IPS-NIHi11 (cell line): ENCODE data around the gene PGLYRP3.

Experiments
- DNase-seq: peaks from one replicate; pipeline ENCODE4 v3.0.0; 2012; ENCODE audit warnings: mixed read lengths, low spot score

The PGLYRP3 gene, protein sequence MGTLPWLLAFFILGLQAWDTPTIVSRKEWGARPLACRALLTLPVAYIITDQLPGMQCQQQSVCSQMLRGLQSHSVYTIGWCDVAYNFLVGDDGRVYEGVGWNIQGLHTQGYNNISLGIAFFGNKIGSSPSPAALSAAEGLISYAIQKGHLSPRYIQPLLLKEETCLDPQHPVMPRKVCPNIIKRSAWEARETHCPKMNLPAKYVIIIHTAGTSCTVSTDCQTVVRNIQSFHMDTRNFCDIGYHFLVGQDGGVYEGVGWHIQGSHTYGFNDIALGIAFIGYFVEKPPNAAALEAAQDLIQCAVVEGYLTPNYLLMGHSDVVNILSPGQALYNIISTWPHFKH

DNA sequence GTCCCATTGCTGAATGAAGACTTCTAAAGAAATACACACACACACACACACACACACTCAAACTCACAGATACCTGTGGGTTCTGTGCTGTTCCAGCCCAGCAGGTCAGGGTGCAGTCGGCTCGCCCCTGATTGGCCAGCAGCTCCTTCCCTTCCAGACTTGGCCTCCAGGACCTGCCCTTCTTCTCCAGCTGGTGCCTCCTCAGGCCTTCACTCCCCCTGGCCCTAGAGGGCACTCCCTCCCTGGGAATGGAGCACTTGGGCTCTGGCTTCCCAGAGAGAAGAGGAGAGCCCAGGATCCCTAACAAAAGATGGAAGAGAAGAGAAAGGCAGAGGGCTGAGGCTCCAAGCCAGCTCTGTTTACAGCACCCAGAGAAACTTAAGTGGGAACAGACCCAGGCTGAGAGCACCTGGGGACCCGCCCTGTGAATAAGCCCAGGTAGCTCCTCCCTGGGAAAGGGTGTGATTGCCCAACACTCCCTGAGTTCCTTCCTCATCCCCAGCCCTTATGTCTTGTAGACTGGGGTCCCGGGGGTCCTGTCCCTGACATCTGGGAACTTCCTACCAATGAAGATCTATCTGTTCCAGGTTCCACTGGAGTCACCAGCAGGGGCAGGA, at the start of gene PGLYRP3:
TSS of gene PGLYRP3 (minus strand) at position 383 of the 617 bp plus-strand sequence. CDS start 2,287 bp downstream, outside the sequence.
- DNase-seq = no peak

DNA sequence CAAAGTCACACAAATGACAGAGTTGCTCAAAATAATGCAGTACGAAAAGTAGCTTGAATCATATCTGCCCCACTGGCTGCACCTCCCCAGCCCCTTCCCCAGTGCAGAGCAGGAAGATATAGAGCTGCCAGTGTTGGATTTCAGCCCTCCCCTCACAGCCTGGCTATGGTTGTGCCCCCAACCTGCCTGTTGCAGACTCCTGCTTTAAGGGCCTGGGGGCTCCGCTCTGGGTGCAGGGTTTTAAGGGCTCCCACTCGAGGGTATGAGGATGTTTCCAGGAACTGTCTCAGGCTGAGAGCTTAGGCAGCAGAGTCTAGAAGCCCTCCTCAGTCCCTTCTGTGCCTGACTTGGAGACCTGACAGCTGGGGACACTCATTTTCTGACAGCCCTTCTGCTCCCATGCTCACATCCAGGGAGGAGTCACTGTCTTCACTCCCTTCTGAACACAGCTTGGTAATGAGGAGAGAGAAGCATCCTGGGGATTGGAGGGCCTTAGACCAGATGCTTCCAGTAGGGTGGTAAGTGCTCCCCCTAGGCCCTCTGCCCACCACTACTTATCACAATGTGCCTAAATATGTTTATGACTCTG, 49.5 kb upstream of the PGLYRP3 start:
- DNase-seq = no peak

DNA sequence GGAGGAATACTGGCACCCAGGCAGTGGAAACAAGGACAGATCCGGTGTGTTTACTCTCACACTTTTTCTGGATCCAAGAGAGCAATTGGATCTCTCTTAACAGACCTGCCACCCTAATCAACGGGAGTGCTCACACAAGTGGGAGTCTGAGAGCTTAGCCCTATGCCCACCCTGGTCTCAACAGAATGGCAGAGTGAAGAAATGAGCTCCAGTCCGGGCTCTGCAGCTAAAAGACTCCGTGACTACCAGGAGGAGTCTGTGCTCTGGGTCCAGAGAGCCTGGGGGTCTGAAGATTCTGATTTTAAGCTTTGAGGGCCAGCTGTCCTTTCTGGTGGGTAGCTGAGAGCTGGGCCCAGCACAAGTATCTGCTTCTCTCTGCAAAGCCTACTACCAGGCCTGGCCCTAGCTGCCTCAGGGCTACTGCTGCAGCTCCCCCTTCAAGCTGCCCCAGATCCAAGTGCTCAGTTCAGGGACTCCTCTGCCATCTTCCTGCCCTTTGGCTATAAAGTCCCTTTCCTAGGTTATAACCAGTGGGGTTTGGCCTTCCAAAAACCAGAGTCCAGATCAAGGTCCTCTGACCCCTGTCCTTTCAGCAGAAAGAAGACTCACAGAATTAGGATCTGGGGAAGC, 48.8 kb upstream of the PGLYRP3 start:
- no peak for DNase-seq

DNA sequence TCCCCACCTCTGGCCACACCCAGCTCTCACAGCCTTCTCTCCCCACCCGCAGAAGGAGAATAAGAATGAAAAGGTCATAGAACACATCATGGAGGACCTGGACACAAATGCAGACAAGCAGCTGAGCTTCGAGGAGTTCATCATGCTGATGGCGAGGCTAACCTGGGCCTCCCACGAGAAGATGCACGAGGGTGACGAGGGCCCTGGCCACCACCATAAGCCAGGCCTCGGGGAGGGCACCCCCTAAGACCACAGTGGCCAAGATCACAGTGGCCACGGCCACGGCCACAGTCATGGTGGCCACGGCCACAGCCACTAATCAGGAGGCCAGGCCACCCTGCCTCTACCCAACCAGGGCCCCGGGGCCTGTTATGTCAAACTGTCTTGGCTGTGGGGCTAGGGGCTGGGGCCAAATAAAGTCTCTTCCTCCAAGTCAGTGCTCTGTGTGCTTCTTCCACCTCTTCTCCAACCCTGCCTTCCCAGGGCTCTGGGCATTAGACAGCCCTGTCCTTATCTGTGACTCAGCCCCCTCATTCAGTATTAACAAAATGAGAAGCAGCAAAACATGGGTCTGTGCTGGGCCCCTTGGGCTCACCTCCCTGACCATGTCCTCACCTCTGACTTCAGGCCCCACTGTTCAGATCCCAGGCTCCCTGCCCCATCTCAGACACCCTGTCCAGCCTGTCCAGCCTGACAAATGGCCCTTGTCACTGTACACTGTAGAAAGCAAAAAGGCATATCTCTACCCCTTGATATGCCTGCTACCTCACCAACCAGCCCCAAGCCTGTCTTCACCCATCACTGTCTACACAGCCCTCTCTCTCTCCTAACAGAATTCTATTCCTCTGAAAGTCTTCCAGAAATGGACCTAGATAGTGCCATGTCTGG, 48.1 kb upstream of the PGLYRP3 start:
- no peak for DNase-seq

DNA sequence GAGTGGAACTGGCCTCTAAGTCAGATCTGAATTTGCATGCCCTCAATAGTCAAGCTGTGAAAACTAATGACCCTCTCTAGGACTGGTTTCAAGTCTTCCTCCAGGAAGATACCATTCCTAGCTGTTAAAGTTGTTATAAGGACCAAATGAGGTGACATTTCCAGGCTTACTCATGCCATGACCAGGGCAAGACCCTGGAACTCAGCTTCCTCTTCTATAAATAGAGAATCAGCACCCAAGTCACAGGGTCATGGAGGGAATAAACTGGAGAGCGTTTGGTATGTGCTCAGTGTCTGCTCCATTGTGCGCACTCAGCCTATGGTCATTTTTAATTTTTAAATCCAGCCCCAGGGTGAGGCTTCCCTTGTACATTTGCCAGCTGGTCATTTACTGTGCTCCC, 47.4 kb upstream of the PGLYRP3 start:
- DNase-seq = no peak

DNA sequence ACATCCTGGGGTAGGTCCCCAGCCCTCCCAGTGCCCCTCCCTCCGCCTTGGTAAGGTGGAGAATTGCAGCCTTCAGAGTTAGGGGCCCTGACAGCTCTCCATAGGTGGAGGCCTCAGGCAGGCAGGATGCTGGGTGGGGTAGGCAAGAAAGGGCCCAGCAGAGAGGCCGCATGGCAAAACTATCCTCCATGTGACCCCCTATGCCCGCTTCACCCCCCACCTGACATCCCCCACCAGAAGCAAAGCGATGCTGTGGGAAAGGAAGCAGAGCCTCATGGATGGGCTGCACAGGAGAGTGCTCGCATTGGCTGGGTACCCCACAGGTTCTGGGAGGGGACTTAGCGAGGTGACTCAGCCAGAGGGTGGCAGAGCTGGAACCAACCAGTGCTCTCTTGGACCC, 46.5 kb upstream of the PGLYRP3 start:
- no peak for DNase-seq

DNA sequence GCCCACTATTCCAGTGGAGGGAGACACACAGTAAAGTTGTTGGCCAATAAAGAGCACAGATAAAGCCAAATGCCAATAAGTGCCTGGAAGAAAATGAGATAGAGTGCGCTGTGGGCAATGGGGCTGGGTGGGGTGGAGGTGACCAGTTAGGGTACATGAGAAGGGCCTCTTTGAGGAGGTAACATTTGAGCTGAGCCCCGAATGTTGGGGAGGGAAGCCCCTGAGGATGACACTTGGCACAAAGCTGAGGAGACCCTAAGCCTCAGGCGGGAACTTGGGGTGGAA, 45.9 kb upstream of the PGLYRP3 start:
- DNase-seq = no peak

DNA sequence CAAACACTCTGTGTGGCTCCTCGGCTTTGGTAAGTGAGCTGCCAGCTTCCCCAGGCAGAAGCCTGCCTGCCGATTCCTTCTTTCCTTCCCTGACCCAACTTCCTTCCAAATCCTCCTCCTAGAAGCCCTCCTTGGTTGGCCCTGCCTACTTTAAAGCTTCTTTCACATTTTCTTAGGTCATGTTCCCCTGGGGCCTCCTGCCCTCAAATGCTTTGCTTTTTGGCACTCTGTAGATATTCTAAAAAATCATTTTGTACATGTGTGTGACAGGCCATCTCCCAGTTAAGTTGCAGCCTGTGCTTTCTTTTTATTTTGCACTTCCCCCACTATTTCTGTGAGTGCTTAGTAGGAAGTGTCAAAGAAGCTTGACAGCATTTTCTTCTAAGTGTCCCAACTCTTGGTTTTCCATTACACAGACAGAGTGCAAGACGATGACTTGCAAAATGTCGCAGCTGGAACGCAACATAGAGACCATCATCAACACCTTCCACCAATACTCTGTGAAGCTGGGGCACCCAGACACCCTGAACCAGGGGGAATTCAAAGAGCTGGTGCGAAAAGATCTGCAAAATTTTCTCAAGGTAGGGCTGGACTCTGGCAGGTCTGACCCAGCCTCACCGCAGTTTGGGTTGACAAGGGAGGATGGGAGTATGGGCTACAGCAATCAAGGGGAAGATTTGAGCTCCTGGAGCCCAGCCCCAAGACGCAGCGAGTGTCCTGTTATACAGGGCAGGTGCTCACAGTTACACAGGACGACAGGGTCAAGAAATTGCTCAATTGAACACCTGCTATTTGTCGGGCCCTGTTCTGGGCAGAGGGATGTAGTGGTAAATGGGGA, 45.3 kb upstream of the PGLYRP3 start, which contains the start of gene S100A9:
TSS of gene S100A9 (plus strand) at position 2 of the 838 bp plus-strand sequence. CDS start at position 432, 430 bp downstream.
- no peak for DNase-seq

DNA sequence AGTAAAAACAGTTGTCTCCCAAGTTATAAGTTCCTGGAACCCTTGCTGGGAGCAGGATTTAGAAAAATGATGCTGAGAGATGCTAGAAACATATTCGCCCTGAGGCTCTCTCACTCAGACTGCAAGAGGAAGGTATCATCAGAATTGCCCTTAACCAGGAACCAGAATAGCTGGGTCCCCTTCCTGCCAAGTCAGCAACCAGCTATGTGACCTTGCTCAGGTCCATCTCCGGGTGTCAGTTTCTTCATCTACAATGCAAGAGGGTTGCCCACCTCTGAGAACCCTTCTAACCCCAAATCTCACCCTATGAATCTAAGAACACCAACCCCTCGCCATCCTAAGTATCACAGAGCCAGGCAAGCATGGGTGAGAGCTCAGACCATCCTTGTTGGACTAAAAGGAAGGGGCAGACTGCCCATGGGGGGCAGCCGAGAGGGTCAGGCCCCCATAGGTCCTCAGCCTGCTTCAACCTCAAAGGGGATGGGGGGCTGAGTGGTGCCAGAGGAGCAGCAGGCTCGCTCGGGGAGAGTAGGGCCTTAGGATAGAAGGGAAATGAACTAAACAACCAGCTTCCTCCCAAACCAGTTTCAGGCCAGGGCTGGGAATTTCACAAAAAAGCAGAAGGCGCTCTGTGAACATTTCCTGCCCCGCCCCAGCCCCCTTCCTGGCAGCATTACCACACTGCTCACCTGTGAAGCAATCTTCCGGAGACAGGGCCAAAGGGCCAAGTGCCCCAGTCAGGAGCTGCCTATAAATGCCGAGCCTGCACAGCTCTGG, 44.5 kb upstream of the PGLYRP3 start:
- DNase-seq = no peak

DNA sequence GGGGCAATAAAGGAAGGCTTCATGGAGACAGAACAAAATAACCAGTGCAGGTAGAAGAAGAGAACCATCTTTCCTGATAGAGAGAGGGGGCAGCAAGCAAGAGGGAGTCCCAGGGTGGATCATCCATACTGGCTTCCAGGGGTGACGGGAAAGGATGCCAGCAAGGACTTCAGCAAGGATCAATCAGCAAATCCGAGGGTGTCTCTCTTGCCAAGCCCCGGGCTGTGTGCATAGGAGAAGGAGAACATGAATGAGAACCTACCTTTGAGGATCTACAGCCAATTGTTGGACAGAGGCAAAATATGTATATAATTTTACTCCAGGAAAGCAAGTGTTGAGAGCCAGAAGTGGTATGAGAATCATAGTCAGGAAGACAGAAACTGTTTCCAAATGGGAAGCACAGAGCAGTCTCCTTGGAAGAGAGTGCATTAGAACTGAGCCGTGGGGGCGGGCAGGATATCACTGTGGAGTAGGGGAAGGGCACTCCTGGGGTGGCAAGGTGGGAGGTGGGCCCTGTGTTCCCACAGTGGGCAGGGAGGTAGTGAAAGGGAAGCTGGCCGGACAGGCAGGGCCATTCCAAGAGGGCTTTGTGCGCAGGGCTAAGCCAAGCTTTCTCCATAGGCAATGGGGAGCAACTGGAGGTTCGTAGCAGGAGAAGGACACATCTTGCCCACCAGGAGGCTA, 43.8 kb upstream of the PGLYRP3 start:
- no peak for DNase-seq

DNA sequence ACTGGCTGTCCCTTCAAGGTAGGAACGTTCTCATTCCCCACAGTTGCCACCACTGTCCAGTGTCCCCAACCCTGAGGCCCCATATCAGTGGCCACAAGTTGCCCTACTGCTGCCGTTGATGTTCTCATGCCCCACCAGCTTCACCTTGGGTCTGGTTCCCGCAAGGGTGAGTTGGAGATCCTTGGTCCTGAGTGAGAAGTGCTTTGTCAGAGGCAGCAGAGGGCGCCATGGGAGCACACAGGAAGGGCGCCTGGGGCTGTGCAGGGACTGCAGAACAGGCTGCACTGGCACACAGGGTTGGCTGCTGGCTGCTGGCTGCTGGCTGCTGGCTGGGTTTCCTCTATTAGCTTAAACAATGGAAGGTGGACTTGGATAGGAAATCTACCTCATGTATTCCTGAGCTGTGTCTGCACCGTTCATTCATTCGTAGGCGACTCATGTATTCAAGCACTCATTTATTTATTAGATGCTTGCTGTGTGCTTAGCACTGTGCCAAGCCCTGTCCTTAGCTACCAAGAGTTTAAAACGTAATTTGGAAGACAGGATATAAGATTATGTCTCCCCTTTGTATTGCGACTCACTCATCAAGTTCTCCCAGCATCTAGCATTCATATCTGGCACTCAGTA, 42.8 kb upstream of the PGLYRP3 start:
- peak; percentile 81 for DNase-seq

DNA sequence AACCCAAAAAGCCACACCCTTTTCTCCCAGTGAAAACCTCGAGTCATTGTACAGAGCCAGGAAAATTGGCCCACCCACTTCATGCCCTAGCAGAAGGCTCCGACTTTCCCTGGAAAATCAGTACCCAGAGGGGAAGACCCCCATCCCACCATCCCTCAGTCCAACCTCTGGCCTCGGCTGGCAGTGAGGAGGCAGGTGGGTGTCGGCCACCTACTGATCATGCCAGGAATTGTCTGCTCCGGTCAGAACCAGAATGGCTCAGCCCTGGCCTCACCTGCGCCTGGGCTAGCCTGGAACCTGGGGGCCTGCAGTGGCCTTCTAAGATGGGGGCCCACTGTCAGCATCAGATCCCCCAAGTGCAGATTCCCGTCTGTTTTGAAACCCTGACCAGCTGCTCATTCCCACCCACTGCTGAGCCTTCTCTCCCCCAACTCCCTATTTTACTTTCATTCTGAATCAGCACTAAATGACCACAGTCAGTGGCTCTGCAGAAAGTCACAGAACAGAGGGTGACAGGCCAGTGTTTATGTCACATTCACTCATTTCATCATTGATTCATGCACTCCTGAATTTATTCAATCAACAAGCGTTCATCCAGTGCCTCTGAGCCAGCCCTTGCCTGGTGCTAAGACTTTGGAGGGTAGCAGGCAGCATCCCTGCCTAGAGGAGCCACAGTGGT, 41.9 kb upstream of the PGLYRP3 start:
- DNase-seq = no peak

DNA sequence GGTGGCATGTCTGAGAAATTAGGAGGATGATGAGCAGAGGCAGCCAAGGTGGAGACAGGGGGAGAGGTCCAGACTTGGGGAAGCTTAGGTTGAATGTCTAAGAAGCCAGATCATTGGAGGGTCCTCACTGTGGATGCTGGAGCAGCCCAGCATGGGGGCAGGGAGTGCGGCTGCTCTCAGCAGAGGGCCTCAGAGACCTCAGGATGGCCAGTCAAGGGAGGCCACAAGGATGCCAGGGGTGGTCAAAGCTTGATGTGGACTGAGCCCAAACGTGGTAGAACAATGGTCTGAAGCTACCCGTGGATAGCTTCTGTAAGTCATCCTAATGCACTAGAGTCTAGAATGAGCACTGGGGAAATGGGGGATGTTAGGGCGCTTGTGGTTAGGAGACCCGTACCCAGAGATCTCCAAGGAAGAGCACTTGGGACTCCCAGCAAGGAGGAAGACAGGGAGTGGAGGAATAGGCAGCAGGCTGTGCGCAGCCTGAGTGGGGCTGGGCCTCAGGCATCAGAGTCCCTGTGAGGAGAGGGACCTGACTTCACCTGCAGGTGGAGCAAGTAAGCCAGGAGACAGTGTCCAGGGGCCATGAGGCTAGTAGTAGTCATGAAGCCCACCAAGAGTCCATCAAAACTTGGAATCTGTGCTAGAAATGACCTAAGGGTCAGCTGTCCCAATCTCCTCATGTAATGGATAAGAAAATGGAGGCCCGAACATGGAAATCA, 40.6 kb upstream of the PGLYRP3 start:
- DNase-seq = peak; percentile 78

DNA sequence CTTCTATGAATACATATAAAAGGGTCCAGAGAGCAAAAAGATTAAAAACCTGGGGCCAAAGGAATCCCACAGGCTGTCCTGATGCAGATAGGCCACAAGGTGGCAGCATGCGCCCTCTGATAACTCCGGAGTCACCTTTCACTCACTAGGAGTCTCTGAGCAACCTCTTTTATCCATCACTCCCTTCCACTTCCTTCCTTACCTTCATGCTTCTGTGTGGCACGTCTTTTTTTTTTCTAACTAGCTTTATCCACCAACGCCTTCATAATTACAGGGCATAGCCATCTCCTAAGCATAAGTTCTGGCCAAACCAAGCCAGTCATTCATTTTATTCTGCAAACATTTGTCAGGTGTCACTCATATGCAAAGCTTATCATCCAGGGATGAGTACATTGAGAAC, 39.8 kb upstream of the PGLYRP3 start:
- DNase-seq = peak; percentile 85

DNA sequence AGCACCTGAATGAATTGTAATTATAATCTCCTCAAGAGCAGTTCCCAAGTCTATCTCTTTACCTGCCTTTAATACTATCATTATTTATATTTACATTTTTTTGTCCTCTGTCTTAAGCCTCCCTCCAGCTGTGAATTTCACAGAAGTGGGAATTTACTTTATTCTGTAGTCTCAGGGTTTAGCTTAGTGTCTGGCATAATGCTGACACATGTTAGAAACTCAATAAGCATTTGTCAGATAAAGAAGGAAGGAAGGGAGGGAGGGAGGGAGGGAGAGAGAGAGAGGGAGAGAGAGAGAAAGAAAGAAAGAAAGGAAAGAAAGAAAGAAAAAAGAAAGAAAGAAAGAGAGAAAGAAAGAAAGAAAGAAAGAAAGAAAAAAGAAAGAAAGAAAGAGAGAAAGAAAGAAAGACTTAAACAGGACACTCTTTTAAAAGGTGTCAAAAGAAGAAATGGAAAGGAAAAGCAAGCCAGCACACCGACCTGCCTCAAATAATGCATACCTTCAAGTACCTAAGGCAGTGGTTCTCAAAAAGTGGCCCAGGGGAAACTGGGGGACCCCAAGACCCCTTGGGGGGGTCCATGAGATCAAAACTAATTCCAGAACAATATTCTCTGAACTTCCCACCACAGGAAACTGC, 37.7 kb upstream of the PGLYRP3 start:
- DNase-seq = no peak

DNA sequence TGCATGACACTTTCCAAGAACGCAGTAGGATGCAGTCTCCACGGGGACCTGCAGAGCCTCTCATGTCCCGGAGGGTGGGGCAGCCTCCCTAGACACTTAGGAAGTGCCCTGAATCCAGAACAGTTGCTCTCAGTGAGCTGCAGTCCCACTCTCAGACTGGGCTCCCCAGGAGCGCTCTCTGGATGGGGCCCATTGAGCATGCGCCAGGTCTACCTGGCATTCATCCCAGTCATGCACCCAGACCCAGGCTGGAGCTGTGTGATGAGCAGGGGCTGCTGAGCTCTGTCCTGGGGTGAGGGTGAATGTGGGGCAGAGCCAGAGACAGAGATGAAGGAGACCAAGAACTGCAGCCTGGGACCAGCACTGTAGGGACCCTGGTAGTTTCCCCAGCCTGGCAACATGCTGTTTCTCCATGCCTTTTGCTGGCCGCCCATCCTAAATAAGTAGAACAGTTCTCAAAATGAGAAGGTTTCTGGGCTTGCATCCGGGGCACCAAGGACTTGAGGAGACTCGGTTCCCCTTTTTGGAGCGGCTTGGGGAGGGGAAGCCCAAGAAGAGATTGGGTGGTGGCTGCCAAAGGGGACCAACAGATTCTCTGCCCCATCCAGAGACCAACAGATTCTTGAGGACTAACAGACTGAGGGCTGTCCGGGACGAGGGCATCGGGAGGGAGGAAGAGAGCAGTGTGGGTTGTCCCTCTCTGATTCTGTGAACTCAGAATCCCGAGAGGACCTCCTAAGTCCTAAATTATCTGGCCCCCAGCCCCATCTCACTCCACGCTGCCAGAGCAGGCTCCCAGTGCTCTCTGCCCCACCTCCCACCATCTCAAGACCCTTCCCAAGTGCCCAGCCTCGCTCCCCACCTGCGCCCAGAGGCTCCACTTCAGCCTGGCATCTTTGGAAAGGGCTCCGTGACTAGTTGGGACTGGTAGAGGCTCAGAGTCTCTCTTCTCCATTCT, 36.9 kb upstream of the PGLYRP3 start:
- no peak for DNase-seq
